H1 (cell line): ENCODE data around the gene SLC35F1. TPM values are rescaled to one million over a fixed set of nuclear protein-coding genes. Genes with fewer than 3 reads are reported as not detected.

Source experiments
- CBX8 ChIP-seq: fragments of 300-800, 300-1000 bp; sonication (generic); IDR thresholded peaks from 2 replicates; pipeline ENCODE4 v1.7.1; 2016; ENCODE audit warnings: low read depth, low read length, borderline replicate concordance
- CHD7 ChIP-seq: fragments of 300-600 bp; sonication (generic); IDR thresholded peaks from 2 replicates; pipeline ENCODE4 v1.7.1; 2012; ENCODE audit warnings: low read length, moderate library complexity, mild to moderate bottlenecking, inconsistent platforms; ENCODE audit not compliant: insufficient replicate concordance
- HDAC6 ChIP-seq: IDR thresholded peaks from one replicate; pipeline ENCODE4 v1.7.1; 2012; ENCODE audit warnings: low read depth, mild to moderate bottlenecking, inconsistent platforms, low read length, moderate library complexity
- PHF8 ChIP-seq: fragments of 200-600 bp; sonication (generic); conservative IDR thresholded peaks from 2 replicates; pipeline ENCODE4 v1.7.1; 2012; ENCODE audit warnings: low read depth, mild to moderate bottlenecking, inconsistent platforms, low read length, moderate library complexity
- POLR2A ChIP-seq, 2 experiments: IDR thresholded peaks; 1 replicate in 1 of 2; 2 replicates in 1 of 2; pipeline ENCODE4 v1.6.1; 2011; ENCODE audit warnings: low read depth in 2 of 2, low read length in 2 of 2, mild to moderate bottlenecking in 2 of 2; ENCODE audit errors: control extremely low read depth in 1 of 2
- RBBP5 ChIP-seq: IDR thresholded peaks from 2 replicates; pipeline ENCODE4 v1.7.1; 2012; ENCODE audit warnings: low read depth, mild to moderate bottlenecking, inconsistent platforms, low read length, moderate library complexity, borderline replicate concordance
- SAP30 ChIP-seq: fragments of 300-600 bp; sonication (generic); IDR thresholded peaks from 2 replicates; pipeline ENCODE4 v1.7.1; 2012; ENCODE audit warnings: low read length, moderate library complexity, mild to moderate bottlenecking, inconsistent platforms; ENCODE audit not compliant: insufficient read depth, insufficient replicate concordance
- SIN3A ChIP-seq, 2 experiments: IDR thresholded peaks in 1 of 2; conservative IDR thresholded peaks in 1 of 2; 2 replicates each; pipeline ENCODE4 v1.6.1; 2011 to 2012; ENCODE audit warnings: low read length in 2 of 2, improper control_type of control experiment in 1 of 2, low read depth in 1 of 2, mild to moderate bottlenecking in 1 of 2
- SIX5 ChIP-seq: IDR thresholded peaks from 2 replicates; pipeline ENCODE4 v1.6.1; 2011; ENCODE audit warnings: mild to moderate bottlenecking, low read depth, low read length
- USF2 ChIP-seq: IDR thresholded peaks from 2 replicates; pipeline ENCODE4 v1.6.1; 2011; ENCODE audit warnings: low read length, improper control_type of control experiment
- YY1 ChIP-seq: IDR thresholded peaks from 2 replicates; pipeline ENCODE4 v1.6.1; 2011; ENCODE audit warnings: low read depth, mild to moderate bottlenecking, low read length
- polyA plus RNA-seq, 7 experiments: library from polyadenylated mRNA; depleted of rRNA in 3 of 7; stranded (reverse) in 5 of 7; unstranded in 2 of 7; fragments of >200 nt in 5 of 7; fragments of 200-250 nt in 2 of 7; gene quantifications; 1 replicate in 5 of 7; 2 replicates in 1 of 7; 4 replicates in 1 of 7; pipeline versions ENCODE4 v1.2.1 to v1.2.3, GENCODE V29; 2011 to 2013; ENCODE audit warnings: missing spikeins in 2 of 7, mixed read lengths in 2 of 7
- total RNA-seq: library from RNA; stranded (reverse); fragmentation: NEBNext Ultra II Directional; extraction: Animal tissue kit (Norgen Biotek cat#: 25700); gene quantifications from 2 replicates; pipeline ENCODE4 v1.2.1, GENCODE V29; 2021

Gene SLC35F1
- total and polyA plus RNA-seq, 2 of the 8 experiments (the other 6 are each of a cell fraction or from before 2014, with no cell fraction given), result 7.0 to 10.0 TPM

GRCh38 chr6:117917176-117917575 lies 10.1 kb downstream of the SLC35F1 start (continued):
- TF ChIP-seq CHD7 (no peak), RBBP5 (no peak), SIX5 (no peak), YY1 (no peak), SIN3A (conservative IDR thresholded peaks at IDR 0.05 in 1 of 2, IDR thresholded peaks at IDR 0.05 in 1 of 2; ENCODE audit: low read depth in 1 of 2, low read length in 2 of 2) (no peak), SAP30 (no peak), POLR2A (IDR thresholded peaks at IDR 0.05; ENCODE audit: control extremely low read depth in 1 of 2, low read depth in 2 of 2, low read length in 2 of 2) (no peak), USF2 (no peak), HDAC6 (no peak), CBX8 (no peak), PHF8 (no peak)
